Lower leg skin (tissue), 4 donors: ENCODE measurements around the gene CHST8. TPM values are rescaled to one million over a fixed set of nuclear protein-coding genes. Genes with fewer than 3 reads are reported as not detected.

Experiments
- DNase-seq, 2 donors: peaks; one replicate each; pipeline ENCODE4 v3.0.0-alpha.2; 2019; ENCODE audit warnings: low spot score in 2 of 2
- H3K4me3 ChIP-seq: fragments of 200-600 bp; sonication (generic); 2 replicates; pipeline ENCODE4 v1.5.1; 2017; ENCODE audit warnings: mild to moderate bottlenecking, low read depth; ENCODE audit not compliant: poor library complexity, severe bottlenecking
- CTCF ChIP-seq, 3 donors: fragments of 450-650 bp; IDR thresholded peaks; one replicate each; pipeline ENCODE4 v1.5.1; 2016; ENCODE audit warnings: antibody characterized with exemption in 3 of 3, mild to moderate bottlenecking in 3 of 3, moderate library complexity in 2 of 3
- POLR2A ChIP-seq, 2 donors: fragments of 450-650 bp; IDR thresholded peaks; one replicate each; pipeline ENCODE4 v1.6.1; 2016 to 2017; ENCODE audit warnings: antibody characterized with exemption in 2 of 2, mild to moderate bottlenecking in 1 of 2, moderate library complexity in 1 of 2
- WGBS, 2 donors: methylation state at CpG; one replicate each; pipeline ENCODE4 v1.1.5; 2018; 5-methylcytosine and 5-hydroxymethylcytosine counted together
- intact Hi-C: fragments of 100-400 bp; cut with DNase I; formaldehyde crosslinking; loops from one replicate; pipeline ENCODE4 v1.15.0; 2023; ENCODE audit warnings: low total_unique reads
- total RNA-seq, 4 donors: library from RNA; depleted of rRNA; stranded (reverse); fragments of >200 nt; gene quantifications; one replicate each; pipeline ENCODE4 v1.1.0, GENCODE V29; 2016

Gene CHST8
- total RNA-seq, 4 donors from 2014 or later = 0.19 to 1.6 (median 0.37) TPM; not detected in 1

GRCh38 chr19:33620611-33621010 is 1.1 kb upstream of the CHST8 start:
- H3K4me3 ChIP-seq = no peak overlapping the region
- intact Hi-C loops = no loop called here
- 90 to 95% methylated on average over 4 of the region's 4 CpGs for WGBS, 2 donors
- no peak for TF ChIP-seq CTCF (IDR thresholded peaks at IDR 0.05)
- no peak for TF ChIP-seq POLR2A (IDR thresholded peaks at IDR 0.05)
- no peak for DNase-seq

- intact Hi-C loops = no loop called here
- DNase-seq = no peak
- WGBS, 2 donors = 20 to 33% methylated on average over 34 to 41 of the region's 60 CpGs
- no peak overlapping the region for H3K4me3 ChIP-seq
- TF ChIP-seq CTCF (IDR thresholded peaks at IDR 0.05) = no peak
- no peak for TF ChIP-seq POLR2A (IDR thresholded peaks at IDR 0.05)
These were observed 528 bp upstream of the CHST8 start for GRCh38 chr19:33621065-33621785.

GRCh38 chr19:33622505-33622808 is 704 bp downstream of the CHST8 start:
- WGBS, 2 donors = 2% methylated on average over 25 to 35 of the region's 35 CpGs
- H3K4me3 ChIP-seq = peak overlapping the region; percentile 21
- intact Hi-C loops = no loop called here
- DNase-seq = no peak
- TF ChIP-seq CTCF (IDR thresholded peaks at IDR 0.05) (no peak), POLR2A (IDR thresholded peaks at IDR 0.05) (no peak)

GRCh38 chr19:33622809-33623511 is 1.2 kb downstream of the CHST8 start:
- no peak overlapping the region for H3K4me3 ChIP-seq
- TF ChIP-seq POLR2A (IDR thresholded peaks at IDR 0.05) (no peak), CTCF (IDR thresholded peaks at IDR 0.05) (no peak)
- no peak for DNase-seq
- intact Hi-C loops = no loop called here
- WGBS, 2 donors = 0 to 4% methylated on average over 27 to 50 of the region's 64 CpGs

GRCh38 chr19:33624586-33624985 is 2.8 kb downstream of the CHST8 start:
- TF ChIP-seq POLR2A (IDR thresholded peaks at IDR 0.05) (no peak), CTCF (IDR thresholded peaks at IDR 0.05) (no peak)
- 41 to 47% methylated on average over 5 of the region's 5 CpGs for WGBS, 2 donors
- DNase-seq = no peak
- intact Hi-C loops = no loop called here
- no peak overlapping the region for H3K4me3 ChIP-seq
